Stimulated activated CD4-positive, alpha-beta T cell treated with anti-CD3 and anti-CD28 coated beads, TNF-alpha, amount 100 ng/mL, for 24 hours (primary cell): ENCODE data around the gene GAB4.
"Not testable (repeated sequence)": the region's sequence is repeated elsewhere in the genome, so short reads cannot be mapped to it uniquely, and the experiment has no call there.

ENCODE experiments used
- DNase-seq, 3 experiments: peaks; one replicate each; pipeline ENCODE4 v3.0.0-alpha.2; 2020; ENCODE audit warnings: low read depth in 3 of 3

GAB4 gene, protein sequence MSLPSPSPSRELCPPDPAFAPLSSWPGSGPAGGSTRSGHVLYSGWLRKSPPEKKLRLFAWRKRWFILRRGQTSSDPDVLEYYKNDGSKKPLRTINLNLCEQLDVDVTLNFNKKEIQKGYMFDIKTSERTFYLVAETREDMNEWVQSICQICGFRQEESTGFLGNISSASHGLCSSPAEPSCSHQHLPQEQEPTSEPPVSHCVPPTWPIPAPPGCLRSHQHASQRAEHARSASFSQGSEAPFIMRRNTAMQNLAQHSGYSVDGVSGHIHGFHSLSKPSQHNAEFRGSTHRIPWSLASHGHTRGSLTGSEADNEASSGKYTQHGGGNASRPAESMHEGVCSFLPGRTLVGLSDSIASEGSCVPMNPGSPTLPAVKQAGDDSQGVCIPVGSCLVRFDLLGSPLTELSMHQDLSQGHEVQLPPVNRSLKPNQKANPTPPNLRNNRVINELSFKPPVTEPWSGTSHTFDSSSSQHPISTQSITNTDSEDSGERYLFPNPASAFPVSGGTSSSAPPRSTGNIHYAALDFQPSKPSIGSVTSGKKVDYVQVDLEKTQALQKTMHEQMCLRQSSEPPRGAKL

DNA sequence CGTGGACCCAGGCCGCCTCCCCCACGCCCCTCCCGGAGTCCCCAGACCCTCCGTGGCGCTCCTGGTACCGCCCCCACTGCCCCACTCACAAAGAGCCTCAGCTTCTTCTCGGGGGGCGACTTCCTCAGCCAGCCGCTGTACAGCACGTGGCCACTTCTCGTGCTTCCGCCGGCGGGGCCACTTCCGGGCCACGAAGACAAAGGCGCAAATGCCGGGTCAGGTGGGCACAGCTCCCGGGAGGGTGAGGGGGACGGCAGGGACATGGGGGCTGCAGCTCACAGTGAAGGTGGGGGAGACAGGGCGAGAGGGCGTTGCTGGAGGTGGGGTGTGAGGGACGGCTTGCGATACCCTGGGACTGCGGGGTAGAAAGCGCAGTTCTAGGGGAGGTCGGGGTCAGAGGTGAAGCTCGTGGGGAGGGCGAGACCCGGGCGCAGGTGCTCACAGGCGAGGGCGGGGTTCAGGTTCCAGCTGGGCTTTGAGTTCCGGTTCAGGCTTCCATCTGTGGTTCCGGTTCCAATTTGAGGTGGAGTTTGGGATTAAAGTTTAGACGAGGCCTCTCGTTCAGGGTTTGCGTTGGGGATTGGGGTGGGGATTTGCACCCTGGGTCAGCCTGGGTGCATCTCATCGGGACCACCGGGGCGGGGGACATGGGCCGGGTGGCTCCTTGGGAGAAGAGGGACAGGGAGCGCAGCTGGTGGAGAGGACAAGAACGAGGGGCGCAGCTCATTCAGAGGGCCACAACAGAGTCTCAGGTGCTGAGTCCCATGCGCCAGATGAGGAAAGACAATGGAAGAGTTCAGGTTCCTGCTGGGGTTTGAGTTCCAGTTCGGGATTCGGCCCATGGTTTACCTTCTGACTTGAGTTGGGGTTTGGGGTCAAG lies at the start of gene GAB4:
GAB4 (minus strand) TSS at position 371 of the 880 bp plus-strand sequence; CDS start at position 263, 108 bp downstream.
- DNase-seq: no peak

DNA sequence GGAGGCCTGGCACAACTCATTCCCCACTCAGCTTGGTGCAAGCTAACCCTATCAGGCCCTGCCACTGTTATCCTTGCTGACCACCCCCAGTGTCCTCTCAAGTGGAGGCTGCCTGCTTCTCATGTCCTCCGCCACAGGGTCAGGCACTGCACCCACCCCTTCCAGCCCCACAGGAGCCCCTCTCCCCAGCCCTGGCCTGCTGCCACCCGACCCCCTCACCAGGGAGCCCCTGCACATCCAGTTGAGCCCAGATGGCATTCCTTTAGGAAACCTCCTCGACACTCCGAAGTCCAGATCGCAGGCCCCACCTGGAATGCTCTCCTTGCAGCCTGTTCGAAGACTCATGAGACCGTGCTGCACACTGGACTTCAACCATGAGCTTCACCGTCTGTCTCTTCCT lies 48.8 kb upstream of the GAB4 start:
- DNase-seq: no peak

DNA sequence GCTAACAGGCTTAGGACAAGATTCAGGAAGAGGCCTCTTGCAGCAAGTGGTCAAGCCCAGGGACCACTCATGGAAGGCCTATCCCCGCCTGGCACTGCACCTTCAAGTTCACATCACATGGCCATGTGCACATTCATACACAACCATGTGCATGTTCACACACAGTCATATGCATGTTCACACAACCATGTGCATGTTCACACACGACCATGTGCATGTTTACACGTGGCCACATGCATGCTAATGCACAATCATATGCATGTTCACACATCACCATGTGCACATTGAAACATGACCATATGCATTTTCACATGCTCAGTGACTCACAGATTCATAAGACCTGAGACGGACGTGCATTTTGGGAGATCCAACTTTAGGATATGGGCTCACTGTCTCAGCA lies 48.0 kb upstream of the GAB4 start:
- no peak for DNase-seq

DNA sequence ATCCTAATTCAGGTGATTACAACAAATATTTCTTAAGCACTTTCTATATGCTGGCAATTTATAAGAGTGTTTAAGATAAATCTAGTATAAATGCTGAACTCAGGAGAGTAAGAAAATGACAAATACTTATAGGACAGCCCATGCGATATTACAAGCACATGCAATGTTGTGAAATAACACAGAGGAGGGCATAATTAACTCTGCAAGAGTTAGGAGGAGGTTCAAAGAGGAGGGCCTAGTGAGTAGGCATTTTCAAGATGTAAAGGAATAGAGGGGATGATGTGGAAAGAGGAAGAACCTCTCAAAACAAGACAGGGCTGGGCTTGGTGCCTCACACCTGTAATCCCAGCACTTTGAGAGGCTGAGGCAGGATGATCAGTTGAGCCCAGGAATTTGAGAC lies 39.6 kb upstream of the GAB4 start:
- no peak for DNase-seq

DNA sequence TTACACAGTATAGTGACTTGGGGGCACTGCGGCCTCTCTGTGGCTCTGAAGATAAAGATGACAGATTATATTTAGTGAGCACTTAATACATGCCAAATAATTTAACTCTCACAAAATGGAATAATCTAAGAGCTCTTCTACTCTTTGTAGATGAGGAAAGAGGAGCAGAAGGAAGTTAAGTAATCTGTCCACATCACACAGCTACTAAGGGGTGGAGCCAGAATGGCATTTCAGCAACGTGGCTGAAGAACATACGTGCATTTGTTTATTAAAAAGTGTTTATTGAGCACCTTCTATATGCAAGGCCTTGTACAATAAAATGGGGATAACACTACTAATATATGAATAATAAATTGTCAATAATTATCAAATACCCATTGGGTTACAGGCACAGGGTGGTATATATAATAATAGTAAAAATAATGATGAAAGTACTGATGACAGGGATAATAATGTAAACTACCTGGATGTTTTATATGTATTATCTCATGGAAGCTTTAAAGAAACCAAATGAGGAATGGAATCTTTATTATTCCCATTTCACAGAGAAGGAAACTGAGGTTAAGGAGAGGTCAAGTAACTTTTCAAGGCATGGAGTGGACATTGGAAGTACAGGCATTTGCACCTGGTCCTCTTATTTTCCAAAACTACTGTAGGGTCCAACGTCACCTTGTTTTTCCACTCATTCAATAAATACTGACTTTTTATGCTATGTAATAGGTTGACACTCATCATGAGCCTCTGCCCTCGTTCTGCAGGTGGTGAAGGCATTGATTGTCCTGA lies 38.7 kb upstream of the GAB4 start:
- DNase-seq: no peak

DNA sequence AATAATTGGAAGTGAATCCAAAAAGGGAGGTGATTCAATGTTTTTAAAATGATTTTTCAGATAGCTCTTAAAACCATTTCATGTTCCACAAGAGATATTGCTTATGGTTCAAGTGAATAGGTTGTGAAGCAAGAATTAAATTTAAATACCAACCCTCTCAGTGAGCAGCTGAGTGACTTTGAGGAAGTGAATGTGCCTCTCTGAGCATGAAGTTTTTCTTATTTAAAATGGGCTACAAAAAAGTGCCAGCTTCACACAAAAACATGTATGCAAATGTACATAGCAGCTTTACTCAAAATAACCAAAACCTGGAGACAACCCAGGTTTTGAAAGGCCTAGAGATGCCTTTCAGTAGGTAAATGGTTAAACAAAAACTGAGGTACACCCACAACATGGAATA lies 35.5 kb upstream of the GAB4 start:
- DNase-seq: no peak

DNA sequence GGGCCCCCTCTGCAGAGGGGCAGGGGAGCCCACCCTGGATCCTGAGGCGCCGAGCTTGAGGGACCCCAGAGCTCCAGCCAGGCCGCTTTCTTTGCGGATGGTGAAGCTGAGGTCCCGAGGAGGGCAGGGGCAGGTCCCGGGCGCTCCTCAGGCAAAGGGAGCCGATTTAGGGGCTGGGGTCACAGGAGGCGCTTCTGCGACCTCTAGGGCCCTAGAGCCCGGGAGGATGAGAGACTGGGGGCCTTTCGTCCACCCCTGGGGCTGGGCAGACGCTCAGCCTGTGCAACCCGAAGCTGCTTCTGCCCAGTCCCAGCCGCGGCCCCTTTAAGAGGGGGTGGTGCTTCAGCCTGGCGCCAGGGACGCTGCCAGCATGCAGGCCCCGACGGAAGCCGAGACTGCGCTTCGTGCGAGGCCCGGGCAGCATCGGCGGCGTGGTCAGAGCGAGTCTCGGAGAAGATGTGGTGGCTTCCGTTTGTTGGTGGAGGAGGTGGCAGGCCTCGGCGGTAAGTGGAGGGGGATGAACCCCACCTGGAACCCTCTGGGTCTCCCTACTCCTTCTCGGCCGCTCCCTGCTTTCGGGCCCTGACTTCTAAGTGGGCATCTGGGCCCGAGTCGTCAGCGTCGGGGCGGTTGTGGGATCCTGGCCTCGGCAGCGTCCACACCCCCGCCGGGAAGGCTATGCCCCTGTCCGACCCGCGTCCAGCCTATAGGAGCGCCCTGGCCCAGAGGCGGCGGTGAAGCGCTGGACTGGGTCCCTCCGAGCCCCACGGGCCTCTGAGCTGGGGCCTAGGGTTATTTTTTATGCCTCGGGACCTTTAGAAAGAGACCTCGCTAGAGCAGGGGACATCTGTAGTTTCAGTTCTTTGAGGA lies 29.1 kb upstream of the GAB4 start:
- DNase-seq: not testable (repeated sequence)

DNA sequence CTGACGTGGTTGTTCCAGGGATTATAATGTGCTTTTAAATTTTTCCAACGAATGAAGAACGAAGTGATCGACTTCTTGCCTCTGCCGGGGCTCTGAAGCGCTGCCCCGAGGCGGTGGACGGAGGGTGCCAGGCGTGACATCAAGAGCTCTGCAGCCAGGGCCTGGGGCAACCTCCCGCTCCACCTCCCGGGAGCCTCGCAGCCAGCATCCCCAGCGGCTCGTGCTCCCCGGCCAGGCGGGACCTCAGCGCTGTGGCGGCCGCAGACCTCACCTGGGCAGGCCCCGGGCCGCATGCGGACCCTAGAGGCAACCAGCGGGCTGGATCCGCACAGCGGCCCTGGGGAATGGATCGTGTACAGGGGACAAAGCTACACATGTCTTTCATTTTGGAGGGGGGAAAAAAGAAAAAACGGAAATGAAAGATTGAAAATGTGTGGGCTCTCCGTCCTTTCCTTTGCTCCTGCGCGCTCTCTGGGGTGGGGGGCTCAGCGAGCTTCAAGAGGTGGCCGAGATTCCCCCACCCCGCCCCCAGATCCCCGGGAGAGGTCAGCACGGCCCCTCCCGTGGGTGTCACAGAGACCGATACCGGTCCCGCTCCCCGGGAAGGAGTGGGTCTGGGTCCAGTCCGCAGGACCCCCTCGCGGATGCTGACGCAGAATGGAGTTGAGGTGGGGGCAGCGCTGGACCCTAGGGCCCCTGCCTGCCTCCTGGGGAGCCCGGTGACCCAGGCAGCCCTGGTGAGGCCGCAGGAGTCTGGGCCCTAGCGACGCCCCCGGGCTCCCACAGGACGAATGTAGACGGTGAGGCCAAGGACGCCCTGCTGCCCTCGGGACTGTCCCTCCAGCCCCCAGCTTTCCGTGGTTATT lies 28.2 kb upstream of the GAB4 start:
- not testable (repeated sequence) for DNase-seq

DNA sequence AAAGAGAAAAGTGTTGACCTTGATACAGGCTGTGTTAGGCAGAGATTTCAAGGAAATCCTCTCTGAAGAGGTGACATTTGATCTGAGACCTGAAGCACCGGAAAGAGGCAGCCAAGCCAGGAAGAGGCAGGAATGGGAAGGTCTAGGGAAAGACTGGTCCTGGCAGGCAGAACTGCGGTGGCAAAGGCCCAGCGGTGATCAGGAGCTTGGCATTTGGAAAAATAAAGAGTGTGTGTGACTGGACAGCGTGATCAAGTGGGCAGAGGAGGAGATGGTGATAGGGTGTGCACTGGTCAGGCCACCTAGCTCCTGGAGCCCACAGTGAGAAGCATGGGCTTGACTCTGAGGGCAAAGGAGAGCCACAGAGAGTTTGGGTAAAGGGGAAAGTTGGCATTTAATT lies 27.2 kb upstream of the GAB4 start:
- no peak for DNase-seq

DNA sequence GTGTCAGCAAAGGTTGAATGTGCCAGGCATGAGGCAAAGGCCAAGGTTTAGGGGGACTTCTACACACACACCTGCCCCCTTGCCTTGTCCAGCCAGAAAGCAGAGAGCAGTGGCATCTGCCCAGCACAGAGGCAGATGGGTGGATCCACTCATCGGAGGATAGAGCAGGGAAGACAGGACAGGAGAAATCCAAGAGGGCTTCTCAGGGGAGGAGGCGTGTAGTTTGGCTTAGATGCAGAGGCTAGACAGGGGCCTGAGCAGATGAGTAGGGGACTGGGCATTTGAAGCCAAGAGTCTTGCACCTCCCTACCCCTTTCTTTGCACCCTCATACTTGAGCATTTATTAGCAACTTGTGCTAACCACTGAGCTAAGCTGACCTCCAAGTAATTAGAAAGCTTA lies 26.5 kb upstream of the GAB4 start:
- DNase-seq: not testable (repeated sequence)

DNA sequence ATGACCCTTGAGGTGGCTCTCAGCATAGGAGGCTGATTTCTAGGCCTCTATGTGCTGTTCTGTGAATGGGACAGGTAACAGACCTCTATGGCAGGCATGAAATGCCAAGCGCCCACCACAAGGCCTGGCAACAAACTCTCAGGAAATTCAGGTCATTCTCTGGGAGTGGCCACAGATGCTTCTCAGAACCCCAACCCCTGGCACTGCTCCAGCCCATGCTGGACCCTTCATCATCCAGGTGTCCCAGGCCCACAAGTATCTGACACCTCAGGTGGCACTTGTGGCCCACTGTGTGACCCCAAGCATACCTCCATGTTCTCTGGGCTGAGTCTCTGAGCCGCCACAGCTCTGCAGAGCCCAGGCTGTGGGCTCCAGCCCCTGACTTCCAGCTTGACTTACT lies 24.3 kb upstream of the GAB4 start:
- not testable (repeated sequence) for DNase-seq

DNA sequence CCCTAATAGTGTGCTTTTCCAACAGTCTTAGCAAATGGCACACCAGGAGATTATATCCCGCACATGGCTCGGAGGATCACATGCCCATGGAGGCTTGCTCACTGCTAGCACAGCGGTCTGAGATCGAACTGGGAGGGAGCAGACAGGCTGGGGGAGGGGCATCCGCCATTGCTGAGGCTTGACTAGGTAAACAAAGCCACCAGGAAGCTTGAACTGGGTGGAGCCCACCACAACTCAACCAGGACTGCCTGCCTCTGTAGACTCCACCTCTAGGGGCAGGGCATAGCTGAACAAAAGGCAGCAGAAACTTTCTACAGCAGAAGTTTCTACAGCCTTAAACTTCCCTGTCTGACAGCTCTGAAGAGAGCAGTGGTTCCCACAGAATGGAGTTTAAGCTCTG lies 16.4 kb upstream of the GAB4 start:
- not testable (repeated sequence) for DNase-seq

DNA sequence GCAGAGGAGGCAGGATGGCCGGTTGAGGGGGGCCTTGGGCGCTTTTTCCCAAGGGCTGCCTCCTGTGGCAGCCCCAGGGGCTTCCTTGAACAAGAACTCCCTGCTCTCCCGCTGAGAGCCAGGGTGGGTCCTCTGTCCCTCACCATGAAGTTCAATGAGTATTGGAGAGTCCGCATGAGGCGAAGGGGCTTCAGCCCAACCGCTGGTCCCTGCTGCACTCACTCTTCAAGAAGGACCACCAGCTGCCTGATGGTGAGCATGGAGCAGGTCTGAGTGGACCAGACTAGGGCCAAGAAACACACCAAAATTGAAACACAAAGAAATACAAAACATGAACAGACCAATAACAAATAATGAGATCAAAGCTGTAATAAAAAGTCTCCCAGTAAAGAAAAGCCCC lies 7.5 kb upstream of the GAB4 start:
- DNase-seq: not testable (repeated sequence)

DNA sequence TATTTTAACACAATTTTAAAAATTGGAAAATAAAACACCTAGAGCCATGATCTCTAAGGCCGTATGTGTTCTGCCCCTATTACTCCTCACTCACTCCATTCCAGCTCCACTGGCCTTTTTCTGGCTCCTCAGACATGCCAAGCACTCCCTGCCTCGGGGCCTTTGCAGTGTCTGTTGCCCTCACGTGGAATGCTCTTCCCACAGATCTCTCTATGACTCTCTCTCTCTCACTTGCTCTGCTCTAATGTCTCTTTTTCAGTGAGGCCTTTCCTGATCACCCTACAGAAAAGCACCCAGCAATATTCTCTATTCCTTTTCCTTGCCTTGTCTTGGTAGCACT lies 6.0 kb upstream of the GAB4 start:
- DNase-seq: not testable (repeated sequence)

DNA sequence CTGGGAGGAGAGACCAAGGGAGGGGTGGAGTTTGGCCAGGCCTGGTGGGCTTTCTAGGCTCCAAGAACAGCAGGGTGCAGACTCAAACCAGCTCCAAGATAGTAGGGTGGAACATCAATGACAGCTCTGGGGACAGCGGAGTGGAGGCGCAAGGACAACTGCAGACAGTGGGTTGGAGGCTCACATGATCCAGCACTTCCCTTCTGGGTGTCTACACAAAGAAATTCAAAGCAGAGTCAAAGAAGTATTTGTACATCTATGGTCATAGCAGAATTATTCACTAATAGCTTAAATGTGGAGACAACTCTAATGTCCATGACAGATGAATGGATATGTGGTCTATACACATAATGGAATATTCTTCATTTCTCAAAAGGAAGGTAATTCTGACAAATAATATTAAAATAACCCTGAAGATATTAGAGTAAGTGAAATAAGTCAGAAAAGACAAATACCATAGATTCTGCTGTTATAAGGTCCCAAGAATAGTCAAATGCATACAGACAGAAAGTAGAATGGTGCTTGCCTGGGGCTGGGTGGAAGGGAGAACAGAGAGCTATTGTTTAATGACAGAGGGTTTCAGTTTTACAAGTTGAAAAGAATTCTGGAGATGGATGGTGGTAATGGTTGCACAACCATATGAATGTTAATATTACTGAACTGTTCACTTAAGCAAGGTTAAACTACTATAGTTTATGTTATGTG lies 5.5 kb upstream of the GAB4 start:
- DNase-seq: no peak

DNA sequence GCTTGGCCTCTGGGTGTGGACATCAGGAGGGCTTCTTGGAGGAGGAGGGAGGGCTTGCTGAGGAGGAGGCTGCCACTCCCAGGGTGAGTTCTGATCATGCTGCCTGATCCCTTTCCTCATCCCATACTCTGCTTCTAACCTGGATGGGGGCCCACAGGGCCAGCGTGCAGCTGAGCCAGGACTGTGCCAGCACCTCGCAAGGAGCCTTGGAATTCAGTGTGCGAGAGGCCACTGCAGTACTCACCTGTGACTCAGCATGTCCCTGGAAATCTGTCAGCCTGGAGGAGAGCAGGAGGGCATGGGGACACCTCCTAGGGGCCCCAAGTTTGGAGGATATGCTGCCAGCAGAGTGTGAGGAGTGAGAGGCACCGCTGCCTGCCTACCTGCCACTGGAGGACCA lies 4.2 kb upstream of the GAB4 start:
- DNase-seq: no peak

DNA sequence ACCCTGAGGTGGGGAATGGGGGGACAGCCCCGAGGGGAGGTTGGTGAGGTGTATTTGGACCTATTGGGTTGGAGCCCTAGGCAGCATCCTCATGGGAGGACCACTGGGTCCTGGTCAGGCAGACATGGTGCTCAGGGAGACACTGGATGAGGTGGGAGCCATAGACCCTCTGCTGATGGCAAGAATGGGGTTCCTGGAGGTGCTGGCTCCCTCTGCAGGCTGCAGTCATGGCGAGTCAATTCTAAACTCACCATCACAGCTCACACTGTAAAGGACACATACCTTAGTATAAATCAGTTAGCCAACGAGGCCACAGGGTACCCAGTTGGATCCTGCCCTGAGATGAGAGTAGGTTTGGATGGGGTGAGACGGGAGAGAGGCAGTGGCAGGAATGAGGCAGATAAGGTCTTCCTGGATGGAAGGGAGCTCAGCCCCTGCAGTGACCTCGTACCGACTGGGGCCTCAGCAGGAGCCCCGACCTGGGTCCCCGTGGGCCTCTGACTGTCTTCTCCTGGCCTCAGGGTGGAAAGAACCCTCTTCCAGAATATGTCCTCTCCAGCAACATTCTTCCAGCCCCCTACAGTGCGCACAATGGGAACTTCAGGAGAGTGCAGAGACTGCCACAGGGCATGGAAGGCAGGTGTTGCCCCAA lies 1.7 kb upstream of the GAB4 start:
- DNase-seq: no peak

DNA sequence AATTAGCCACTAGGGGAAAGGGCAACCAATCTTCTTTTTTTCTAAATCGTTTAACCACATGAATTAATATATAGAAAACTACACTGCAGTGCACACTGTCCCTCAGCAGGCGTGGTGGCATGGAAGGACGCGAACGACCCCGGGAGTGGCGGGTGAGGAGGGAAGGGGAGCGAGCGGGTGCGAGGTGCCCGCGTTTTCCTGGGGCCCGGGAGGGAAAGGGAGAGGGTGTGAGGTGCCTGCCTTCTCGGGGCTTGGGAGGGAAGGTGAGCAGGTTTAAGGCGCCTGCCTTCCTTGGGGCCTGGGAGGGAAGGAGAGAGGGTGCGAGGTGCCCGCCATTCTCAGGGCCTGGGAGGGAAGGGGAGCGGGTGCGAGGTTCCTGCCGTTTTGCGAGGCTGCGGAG lies 765 bp downstream of the GAB4 start:
- DNase-seq: no peak

DNA sequence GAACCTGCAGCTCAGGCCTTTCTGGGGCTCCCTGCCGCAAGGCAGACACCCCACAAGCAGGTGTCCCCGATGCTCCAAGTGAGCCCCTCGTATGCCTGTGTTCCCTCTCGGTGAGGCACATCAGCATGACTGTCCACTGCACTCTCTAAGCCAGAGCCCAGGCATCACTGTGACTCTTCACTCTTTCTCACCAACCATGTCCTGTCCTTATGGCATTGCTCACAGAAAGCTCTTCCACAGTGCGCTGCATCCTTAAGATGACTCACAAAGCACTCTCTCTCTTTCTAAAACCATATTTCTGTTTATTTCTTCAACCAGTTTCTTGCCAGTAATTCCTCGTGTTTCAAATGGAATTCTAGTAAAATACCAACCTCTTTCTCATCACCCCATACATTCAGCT lies 18.1 kb downstream of the GAB4 start:
- DNase-seq: no peak
